ENCODE measurements around the gene RNF207.

The RNF207 gene

GRCh38 chr1:6251681-6252373, 45.9 kb downstream of the RNF207 start:
- DNase-seq = no peak

DNA sequence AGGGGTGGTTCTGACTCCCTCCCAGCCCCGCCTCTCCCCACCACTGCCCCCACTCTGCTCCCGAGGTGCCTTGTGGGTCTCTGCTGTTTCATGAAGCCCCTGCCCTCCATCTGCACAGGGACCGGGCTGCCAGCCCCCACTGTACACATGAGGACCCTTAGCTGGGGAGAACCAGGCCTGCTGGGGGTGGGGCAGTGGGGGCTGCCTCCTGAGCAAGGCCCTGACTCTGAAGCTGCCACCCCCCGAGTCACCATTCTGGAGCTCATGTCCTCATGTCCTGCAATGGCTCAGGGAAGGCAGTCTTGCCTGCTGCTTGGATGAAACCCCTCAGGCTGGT, 46.4 kb downstream of the RNF207 start:
- DNase-seq = no peak

DNA sequence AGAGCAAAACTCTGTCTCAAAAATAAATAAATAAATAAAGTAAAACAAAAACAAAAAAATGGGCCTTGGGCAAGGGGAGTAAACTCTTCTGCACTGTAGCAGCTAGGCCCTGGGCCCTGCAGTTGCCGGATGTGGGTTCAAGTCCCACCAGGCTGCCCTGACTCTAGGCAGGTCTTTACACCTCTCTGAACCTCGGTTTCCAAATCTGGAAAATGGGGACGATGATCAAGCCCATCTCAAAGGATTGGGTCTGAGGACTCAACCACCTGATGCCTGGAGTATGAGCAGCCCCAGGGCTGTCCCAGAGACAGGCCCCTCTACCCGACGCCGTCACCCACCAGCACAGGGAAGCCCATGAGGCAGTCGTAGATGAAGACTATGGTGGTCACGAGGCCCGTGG, 47.5 kb downstream of the RNF207 start:
- no peak for DNase-seq

- no peak for DNase-seq
Measured at GRCh38 chr1:6254691-6255090, 48.8 kb downstream of the RNF207 start.

GRCh38 chr1:6256645-6257044, 50.7 kb downstream of the RNF207 start:
- DNase-seq = no peak

GRCh38 chr1:6257541-6258069, 51.7 kb downstream of the RNF207 start:
- no peak for DNase-seq

DNA sequence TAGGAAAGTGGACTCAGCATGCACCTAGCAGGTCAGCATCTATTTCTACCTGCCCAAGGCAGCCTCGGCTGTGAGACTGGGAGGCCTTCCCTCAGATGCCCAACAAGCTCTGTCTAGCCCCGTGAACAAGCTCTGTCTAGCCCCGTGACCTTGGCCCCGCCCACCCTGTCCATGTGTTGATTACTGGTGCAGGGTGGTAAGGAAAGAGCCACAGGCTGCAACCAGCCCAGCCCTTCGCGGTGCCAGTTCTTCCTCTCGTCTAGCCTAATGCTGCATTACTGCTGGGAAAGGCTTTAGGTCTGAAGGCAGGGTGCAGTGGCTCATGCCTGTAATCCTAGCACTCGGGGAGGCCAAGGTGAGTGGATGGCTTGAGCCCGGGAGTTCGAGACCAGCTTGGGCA, 52.8 kb downstream of the RNF207 start:
- no peak for DNase-seq

DNA sequence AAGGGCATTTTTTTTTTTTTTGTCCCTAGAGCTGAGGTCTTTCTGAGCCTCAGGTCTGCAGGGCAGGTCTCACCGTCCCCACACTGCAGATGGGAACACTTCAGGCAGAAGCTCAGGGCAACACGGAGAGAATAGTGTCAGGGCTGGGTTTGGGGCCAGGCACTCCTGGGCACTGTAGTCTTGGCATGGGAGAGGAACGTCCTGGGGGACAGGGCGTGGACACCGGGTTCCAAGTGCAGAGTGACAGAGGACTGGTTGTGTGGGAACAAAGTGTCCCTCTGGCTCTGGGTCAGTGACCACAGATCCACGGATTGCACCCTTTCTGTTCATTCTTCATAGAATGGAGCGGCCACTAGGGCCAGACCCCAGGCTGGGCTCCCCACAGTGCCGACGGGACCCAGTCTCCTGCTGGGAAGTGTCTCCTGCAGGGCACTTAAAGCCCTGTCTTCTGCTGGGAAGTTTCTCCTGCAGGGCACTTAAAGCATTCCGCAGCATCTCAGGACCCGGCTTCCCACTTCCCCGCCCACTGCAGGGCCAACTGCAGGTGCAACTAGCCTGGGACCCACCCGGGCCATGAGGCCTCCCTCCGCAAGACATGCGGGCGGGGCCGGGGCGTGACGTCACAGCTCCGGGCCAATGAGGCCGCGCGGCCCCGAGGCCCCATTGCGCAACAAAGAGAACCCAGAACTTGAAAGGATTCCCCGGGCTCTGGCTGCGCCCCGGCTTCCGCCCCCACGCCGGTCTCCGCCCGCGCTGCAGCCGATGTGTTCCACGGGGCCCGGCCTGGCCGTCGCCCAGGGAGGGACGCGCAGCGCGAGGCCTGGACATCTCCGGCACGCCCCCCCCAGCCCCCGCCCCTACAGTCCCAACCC, 53.8 kb downstream of the RNF207 start:
- no peak for DNase-seq

DNA sequence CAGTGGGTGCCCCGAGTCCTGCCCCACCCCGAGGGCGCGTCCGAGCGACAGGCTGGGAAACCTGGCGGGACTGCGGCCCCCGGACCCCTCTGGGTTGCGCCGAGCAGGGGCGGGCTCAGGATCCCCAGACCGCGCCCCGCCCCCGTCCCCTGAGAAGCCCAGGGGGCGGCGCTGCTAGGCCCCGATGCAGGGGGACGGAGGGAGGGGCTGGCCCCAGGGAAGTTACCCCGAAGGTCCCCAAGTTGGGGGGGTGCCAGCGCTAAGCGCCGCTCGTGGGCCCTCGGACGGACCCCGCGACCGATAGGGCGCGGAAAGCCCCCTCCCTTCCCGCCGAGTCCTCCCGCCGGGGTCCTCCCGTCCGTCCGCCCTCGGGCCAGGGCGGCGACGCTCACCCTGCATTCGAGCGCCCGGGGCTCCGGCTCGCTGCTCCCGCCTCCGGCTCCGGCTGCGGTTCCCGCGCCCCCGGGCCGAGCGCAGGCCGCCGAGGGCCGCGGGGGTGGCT, 54.6 kb downstream of the RNF207 start:
- DNase-seq = no peak

DNA sequence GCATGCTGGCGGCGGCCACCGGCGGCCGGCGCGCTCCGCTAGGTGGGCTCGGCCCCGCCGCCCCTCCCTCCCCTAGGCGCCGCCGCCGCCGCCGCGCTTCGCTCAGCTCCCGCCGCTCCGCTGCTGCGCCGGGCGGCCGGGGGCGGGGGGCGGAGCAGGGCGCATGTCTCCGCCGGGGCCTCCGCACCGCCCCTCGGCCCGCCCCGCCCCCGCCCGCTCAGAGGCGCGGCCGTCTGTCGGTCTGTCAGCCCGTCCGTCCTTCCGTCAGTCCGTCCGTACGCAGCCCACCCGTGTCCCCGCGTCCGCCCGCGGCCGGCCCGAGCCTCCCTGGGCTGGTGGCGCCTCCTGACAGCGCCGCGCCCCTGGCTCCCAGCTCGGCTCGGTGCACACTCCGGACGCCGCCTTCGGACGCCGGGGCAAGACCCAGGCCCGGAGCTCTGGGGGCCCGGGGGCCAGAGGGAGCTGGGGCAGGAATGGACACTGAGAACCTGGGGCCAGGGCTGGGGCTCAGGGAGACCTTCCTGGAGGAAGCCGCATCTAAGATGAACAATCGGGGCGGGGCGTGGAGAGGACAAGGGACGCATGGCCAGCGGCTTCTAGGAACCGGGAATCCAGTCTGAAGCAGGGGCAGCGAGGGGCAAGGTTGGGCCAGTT, 55.2 kb downstream of the RNF207 start, which contains the start of gene GPR153:
TSS of gene GPR153 (minus strand) at position 138 of the 654 bp plus-strand sequence. CDS start 6,193 bp downstream, outside the sequence.
- no peak for DNase-seq

DNA sequence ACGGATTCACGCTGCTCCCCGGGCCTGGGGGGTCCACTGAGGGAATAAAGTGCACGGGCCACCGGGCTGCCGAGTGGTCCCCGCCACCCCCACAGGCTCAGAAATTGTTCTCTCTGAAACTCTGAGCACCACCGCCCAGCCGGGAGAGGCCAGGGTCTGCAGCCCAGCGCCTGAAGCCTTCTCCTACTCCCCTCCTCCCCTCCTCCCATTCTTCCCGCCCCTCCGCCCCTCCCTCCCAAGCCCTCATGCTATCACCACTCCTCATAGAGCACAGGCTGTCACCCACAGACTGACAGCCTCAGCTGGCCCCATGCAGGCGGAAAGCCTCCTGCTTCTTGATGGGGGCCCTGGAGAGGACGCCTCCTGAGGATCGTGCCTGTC, 55.7 kb downstream of the RNF207 start:
- DNase-seq = no peak

- no peak for DNase-seq
Measured at GRCh38 chr1:6262555-6263420, 56.9 kb downstream of the RNF207 start.

GRCh38 chr1:6263716-6264115, 57.8 kb downstream of the RNF207 start:
- DNase-seq = no peak

DNA sequence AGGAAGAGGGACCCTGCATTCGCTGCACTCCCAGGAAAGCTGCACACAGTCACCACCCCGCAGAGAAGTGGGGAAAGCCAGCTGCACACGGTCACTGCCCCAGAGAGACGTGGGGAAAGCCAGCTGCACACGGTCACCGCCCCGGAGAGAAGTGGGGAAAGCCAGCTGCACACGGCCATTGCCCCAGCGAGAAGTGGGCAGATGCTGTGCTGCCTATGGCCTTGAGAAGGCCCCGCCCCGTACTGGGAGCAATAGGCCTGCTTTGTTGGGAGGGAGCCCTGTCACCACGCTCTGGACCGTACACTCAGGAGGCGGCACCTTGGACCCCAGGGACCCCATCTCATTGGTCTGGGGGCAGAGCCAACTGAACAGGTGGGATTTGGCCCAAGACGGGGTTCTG, 59.2 kb downstream of the RNF207 start:
- DNase-seq = no peak

GRCh38 chr1:6266641-6267040, 60.7 kb downstream of the RNF207 start:
- DNase-seq = no peak

DNA sequence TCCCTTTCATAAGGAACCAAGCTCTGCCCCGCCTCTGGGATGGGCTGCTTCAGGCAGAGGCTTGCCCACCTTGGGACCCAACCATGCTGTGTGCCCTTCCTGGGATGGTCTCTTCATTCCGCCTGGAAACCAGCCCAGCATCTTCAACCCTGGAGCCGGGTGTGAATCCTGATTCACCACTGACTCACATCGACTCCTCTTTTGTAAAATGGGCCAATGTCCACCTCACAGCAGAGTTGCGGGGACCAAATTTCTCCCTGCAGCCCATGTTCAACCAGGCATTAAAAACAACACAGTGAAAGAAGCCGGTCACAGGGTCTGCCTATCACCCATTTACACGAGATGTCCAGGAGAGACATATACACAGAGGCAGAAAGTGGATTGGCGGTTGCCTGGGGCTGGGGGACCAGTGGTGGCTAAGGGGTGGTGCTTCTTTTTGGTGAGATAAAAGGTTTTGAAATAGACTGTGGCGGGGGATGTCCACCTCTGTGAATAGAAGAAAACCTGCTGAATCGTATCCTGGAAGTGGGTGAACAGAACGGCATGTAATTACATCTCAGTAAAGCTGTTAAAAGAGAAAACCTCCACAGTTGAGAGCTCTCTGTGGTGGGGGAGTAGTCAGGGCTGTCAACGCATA, 61.9 kb downstream of the RNF207 start:
- no peak for DNase-seq

DNA sequence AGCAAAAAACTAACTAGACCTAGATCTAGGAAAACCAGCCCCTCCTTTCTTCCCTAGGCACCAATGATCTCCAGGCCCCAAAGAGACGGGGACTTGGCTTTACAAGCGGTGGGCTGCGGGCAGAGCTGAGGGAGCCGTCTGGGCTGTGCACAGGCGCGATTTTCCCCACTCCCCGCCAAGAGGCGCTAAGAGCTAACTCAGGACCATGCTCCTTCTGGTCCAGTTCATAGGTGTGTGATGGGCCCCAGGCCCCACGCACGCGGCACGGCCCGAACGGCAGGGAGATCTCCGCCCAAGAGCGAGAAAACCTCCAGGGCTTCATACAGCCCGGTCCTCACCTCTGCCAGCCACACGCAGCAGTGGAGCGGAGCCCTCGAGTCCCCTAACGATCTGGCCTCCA, 62.5 kb downstream of the RNF207 start:
- DNase-seq = no peak

DNA sequence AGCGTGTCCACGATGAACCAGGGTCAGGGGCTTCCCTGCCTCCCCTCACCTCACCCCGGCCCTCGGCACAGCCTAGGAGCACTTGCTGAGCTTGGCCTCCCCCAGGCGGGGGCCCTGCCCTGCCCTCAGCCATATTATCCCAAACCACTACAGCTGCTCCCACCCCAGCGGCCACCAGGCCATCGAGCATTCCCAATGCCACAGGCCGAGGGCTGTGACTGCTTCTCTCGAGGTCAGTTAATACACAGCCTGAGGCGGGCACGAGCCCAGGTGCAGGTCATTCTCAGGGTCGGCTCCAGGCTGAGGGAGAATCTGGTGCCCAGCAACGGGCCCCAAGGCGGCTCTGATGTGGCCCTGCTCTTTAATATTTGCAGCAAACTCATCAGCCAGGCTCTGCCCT, 63.4 kb downstream of the RNF207 start:
- DNase-seq = no peak

- DNase-seq = peak; percentile 1
Measured at GRCh38 chr1:6269720-6270400, 63.9 kb downstream of the RNF207 start.

DNA sequence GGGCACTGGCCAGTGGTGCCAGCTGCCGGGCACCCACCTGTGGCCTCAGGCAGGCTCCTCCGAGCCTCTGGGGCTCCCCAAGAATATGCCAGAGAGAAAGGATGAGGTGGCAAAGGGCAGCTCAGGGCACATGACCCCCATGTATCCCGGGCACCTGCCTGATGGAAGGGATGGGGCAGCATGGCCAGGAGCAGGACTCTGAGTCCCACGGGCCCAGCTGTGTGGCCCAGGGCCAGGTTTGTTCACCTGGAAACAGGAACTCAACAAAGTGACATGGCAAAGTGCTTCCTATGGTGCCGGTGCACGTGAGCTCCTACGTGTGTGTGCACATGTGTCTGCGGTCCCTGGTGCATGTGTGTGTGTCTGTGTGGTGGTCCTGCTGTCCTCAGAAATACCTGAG, 64.5 kb downstream of the RNF207 start:
- no peak for DNase-seq

All from NCI-H2029 treated with DMSO at 0.1 percent for 48 hours (cell line).